ENCODE measurements around the gene DPEP1. TPM values are rescaled to one million over a fixed set of nuclear protein-coding genes. Genes with fewer than 3 reads are reported as not detected.

The DPEP1 gene
- total RNA-seq, 1 experiment from 2014 or later, result 1.1 TPM

DNA sequence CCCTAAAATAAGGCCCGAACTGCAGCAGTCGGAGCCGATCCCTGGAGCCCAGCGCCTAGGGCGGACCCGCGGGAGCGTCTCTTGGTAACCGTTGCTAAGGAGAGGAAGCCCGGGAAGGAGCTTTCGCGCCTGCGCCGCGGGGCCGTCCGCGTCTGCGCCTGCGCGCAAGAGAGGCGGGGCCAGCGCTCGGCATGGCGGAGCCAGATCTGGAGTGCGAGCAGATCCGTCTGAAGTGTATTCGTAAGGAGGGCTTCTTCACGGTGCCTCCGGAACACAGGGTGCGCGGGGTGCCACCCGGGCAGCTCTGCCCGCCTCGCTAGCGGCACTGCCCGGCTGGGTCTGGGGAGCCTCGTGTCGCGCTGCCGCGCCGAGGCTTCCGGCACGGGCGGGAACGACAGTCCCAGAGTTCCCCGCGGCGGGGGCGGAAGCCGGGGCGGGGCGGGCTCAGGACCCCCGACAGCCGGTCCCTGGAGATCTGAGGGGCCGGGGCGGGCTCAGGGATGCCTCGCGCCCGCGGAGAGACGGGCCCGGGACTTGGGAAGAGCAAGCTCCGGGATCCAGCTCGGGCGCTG, 73.2 kb downstream of the DPEP1 start, which contains the start of gene CDK10:
Gene CDK10 (plus strand): TSS at position 170 of the 572 bp plus-strand sequence. CDS start 22 bp downstream, at position 192.
- Histone ChIP-seq H4K91ac (ENCODE audit: insufficient read length, low read depth, low read length) (no peak within 1 kb of the TSS), H3K79me2 (ENCODE audit: insufficient read depth, low read length) (no peaks in the 10 kb centered on the region), H3T11ph (ENCODE audit: low read length) (no peak within 1 kb of the TSS), H2BK12ac (ENCODE audit: insufficient read length, low read depth, low read length) (no peak within 1 kb of the TSS), H3K23ac (ENCODE audit: insufficient read length, low read depth, low read length) (no peak within 1 kb of the TSS), H3K4ac (ENCODE audit: low read depth, low read length) (no peak within 1 kb of the TSS), H3K18ac (ENCODE audit: insufficient read length, low read depth, low read length) (peak within 1 kb of the TSS; percentile 95), H3K4me1 (ENCODE audit: insufficient read depth, low read length) (no peaks in the 10 kb centered on the region), H3K14ac (ENCODE audit: insufficient read depth, low read length) (peak within 1 kb of the TSS; percentile 94; the same call in 1 of the 2 replicates), H2AK5ac (ENCODE audit: insufficient read length, low read length) (no peak within 1 kb of the TSS), H4K8ac (replicated peaks; ENCODE audit: insufficient read length, low read depth, low read length) (no peak within 1 kb of the TSS), H2BK15ac (ENCODE audit: low read depth, low read length) (no peak within 1 kb of the TSS; the same call in 1 of the 2 replicates), H3K4me2 (ENCODE audit: insufficient read depth, insufficient read length, low read length) (peak within 1 kb of the TSS; percentile 59), H4K5ac (ENCODE audit: insufficient read length, low read depth, low read length) (no peak within 1 kb of the TSS), H3K9me3 (ENCODE audit: control insufficient read depth, low read depth, low read length) (peaks cover 20% of the 10 kb centered on the region), H3K27me3 (ENCODE audit: insufficient read depth, low read length) (no peaks in the 10 kb centered on the region), H3K56ac (ENCODE audit: insufficient read length, low read depth, low read length) (no peak within 1 kb of the TSS), H2AFZ (ENCODE audit: low read length) (no peak within 1 kb of the TSS), H3K79me1 (ENCODE audit: insufficient read depth, low read depth, low read length, poor library complexity, severe bottlenecking) (no peaks in the 10 kb centered on the region), H3K9ac (ENCODE audit: extremely low read depth, insufficient read length, low read length) (peak within 1 kb of the TSS; percentile 76), H2BK20ac (ENCODE audit: low read depth, low read length, poor library complexity, severe bottlenecking) (no peak within 1 kb of the TSS), H4K20me1 (ENCODE audit: control insufficient read depth, insufficient read depth, insufficient read length) (no peaks in the 10 kb centered on the region), H3K23me2 (ENCODE audit: insufficient read length, low read depth, low read length, poor library complexity, severe bottlenecking) (peaks cover 8% of the 10 kb centered on the region), H3K27ac (ENCODE audit: insufficient read length, low read depth, low read length) (no peak within 1 kb of the TSS), H2BK5ac (ENCODE audit: insufficient read length, low read length) (no peak within 1 kb of the TSS), H2BK120ac (ENCODE audit: low read depth, low read length, poor library complexity, severe bottlenecking) (no peak within 1 kb of the TSS)
- peaks cover 40 to 44% of the 10 kb centered on the region in 2 experiments for H3K9me3 Mint-ChIP-seq
- H3K4me3 Mint-ChIP-seq, result peak within 1 kb of the TSS; percentile 83 to 89
- peak; percentile 91 for DNase-seq
- no CpG with 5 or more reads among the region's 67 CpGs for WGBS (ENCODE audit: extremely low coverage, insufficient read length, low lambda C conversion rate)
- peak within 1 kb of the TSS; percentile 62 to 91 (median 80); a peak in 6 of 7 replicates for H3K27ac Mint-ChIP-seq
- TF ChIP-seq CTCF (conservative IDR thresholded peaks at IDR 0.05), result no peak
- peaks cover 3% of the 10 kb centered on the region for H3K27me3 Mint-ChIP-seq (ENCODE audit: low read depth)
- H3K4me1 Mint-ChIP-seq, result peaks cover 6 to 7% of the 10 kb centered on the region in 2 experiments
- H3K36me3 Mint-ChIP-seq (ENCODE audit: insufficient read depth in 1 of 3, low read depth in 3 of 3), result peaks cover 62 to 76% (median 64%) of the 10 kb centered on the region in 3 experiments

Measured in H9 (cell line).